CD4-positive, alpha-beta T cell treated with Interleukin-17A for 1 hour (primary cell): ENCODE results near the gene GCNT2.

Experiments used
- DNase-seq: peaks from one replicate; pipeline ENCODE4 v3.0.0-alpha.2; 2020

GCNT2 gene

DNA sequence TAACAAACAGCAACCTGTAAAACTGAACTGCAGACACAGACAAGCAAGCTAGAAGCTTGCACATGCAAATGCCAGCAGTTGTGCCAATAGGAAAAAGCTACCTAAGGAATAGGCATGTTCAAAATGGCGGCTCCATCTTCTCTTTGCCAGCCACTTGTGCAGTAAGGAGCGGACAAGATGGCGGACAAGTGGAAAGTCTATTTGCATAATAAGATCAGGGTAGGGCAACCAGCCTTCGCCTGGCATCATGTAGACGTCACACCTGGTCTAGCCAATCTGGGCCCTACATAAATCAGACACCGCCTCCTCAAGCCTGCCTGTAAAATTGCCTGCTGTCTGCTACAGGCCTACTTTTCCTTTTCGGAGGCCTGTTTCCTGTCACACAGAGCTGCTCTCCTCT, 155.3 kb downstream of the GCNT2 start:
- DNase-seq: no peak

- DNase-seq: no peak
These were observed 157.3 kb downstream of the GCNT2 start for GRCh38 chr6:10678456-10678855.
